Measurements from ENCODE around the gene PDGFC.

DNA sequence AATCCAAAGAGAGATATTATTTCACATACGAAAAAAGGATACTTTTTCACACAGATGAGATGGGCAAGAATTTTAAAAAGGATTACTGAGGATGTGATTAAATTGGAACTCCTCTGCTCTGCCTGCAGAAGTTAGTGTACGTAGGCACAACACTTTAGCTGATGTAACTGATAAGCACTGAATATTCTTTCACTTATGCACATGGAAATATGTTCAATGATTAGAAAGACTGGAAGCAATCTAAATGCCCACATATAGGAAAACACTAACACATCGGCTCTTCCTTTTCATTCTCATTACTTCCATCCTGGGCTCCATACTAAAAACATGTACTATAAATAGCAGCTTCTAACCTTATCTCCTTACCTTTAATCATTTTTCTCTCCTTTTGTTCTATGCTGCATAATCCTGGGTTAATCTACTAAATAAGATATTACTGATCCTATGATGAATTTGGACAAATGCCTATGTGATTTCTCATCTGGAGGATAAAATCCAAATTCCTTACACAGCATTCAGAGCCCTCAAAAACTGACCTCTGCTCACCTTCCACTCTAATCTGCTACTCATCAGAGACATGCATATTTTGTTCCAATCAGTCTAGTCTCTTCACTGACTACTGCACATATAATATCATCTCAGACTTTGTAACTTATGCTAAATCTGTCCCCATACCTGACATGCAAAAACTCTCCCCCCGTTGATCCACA is 197.8 kb downstream of the PDGFC start:
- TF ChIP-seq NFYB (CRISPR knock-in tag; IDR thresholded peaks at IDR 0.05) (no peak), ZZZ3 (CRISPR knock-in tag; IDR thresholded peaks at IDR 0.05; ENCODE audit: borderline replicate concordance) (no peak), ZNF138 (CRISPR knock-in tag; IDR thresholded peaks at IDR 0.05; ENCODE audit: low read depth) (no peak), FOXJ3 (CRISPR knock-in tag; IDR thresholded peaks at IDR 0.05; ENCODE audit: borderline replicate concordance) (no peak), JUND (CRISPR knock-in tag; IDR thresholded peaks at IDR 0.05) (no peak), RBFOX2 (IDR thresholded peaks at IDR 0.05; ENCODE audit: low read depth, low read length) (no peak), SETDB1 (CRISPR knock-in tag; IDR thresholded peaks at IDR 0.05; ENCODE audit: borderline replicate concordance) (no peak), RBM22 (optimal IDR thresholded peaks at IDR 0.05; ENCODE audit: low read length) (no peak), POLR2A (IDR thresholded peaks at IDR 0.05; ENCODE audit: insufficient read depth in 1 of 2, low read depth in 2 of 2, low read length in 2 of 2) (no peak)
- TF ChIP-seq, protein P1, sequence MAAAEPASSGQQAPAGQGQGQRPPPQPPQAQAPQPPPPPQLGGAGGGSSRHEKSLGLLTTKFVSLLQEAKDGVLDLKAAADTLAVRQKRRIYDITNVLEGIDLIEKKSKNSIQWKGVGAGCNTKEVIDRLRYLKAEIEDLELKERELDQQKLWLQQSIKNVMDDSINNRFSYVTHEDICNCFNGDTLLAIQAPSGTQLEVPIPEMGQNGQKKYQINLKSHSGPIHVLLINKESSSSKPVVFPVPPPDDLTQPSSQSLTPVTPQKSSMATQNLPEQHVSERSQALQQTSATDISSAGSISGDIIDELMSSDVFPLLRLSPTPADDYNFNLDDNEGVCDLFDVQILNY (CRISPR knock-in tag; conservative IDR thresholded peaks at IDR 0.05) = no peak
- TF ChIP-seq, protein P2, sequence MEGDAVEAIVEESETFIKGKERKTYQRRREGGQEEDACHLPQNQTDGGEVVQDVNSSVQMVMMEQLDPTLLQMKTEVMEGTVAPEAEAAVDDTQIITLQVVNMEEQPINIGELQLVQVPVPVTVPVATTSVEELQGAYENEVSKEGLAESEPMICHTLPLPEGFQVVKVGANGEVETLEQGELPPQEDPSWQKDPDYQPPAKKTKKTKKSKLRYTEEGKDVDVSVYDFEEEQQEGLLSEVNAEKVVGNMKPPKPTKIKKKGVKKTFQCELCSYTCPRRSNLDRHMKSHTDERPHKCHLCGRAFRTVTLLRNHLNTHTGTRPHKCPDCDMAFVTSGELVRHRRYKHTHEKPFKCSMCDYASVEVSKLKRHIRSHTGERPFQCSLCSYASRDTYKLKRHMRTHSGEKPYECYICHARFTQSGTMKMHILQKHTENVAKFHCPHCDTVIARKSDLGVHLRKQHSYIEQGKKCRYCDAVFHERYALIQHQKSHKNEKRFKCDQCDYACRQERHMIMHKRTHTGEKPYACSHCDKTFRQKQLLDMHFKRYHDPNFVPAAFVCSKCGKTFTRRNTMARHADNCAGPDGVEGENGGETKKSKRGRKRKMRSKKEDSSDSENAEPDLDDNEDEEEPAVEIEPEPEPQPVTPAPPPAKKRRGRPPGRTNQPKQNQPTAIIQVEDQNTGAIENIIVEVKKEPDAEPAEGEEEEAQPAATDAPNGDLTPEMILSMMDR (CRISPR knock-in tag; IDR thresholded peaks at IDR 0.05) = no peak
- TF ChIP-seq, protein P3, sequence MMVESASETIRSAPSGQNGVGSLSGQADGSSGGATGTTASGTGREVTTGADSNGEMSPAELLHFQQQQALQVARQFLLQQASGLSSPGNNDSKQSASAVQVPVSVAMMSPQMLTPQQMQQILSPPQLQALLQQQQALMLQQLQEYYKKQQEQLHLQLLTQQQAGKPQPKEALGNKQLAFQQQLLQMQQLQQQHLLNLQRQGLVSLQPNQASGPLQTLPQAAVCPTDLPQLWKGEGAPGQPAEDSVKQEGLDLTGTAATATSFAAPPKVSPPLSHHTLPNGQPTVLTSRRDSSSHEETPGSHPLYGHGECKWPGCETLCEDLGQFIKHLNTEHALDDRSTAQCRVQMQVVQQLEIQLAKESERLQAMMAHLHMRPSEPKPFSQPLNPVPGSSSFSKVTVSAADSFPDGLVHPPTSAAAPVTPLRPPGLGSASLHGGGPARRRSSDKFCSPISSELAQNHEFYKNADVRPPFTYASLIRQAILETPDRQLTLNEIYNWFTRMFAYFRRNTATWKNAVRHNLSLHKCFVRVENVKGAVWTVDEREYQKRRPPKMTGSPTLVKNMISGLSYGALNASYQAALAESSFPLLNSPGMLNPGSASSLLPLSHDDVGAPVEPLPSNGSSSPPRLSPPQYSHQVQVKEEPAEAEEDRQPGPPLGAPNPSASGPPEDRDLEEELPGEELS (CRISPR knock-in tag; IDR thresholded peaks at IDR 0.05) = no peak
- TF ChIP-seq, protein P4, sequence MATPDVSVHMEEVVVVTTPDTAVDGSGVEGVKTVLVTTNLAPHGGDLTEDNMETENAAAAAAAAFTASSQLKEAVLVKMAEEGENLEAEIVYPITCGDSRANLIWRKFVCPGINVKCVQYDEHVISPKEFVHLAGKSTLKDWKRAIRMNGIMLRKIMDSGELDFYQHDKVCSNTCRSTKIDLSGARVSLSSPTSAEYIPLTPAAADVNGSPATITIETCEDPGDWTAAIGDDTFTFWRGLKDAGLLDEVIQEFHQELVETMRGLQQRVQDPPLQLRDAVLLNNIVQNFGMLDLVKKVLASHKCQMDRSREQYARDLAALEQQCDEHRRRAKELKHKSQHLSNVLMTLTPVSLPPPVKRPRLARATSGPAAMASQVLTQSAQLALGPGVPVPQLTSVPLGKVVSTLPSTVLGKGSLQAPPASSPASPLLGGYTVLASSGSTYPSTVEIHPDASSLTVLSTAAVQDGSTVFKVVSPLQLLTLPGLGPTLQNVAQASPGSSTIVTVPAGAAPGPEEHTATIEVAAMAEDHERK (CRISPR knock-in tag; IDR thresholded peaks at IDR 0.05; ENCODE audit: low read depth) = no peak

Measured in HepG2 (cell line).